HG03135 (cell line): Measurements from ENCODE around the gene SCAF8.
"Not testable (repeated sequence)": the region's sequence is repeated elsewhere in the genome, so short reads cannot be mapped to it uniquely, and the experiment has no call there.

Experiments used
- ATAC-seq: cut with Tn5 transposase; IDR thresholded peaks from one replicate; pipeline ENCODE4 v1.9.1; 2021; ENCODE audit warnings: mild to moderate bottlenecking, moderate library complexity; ENCODE audit not compliant: unreplicated experiment

The SCAF8 gene

DNA sequence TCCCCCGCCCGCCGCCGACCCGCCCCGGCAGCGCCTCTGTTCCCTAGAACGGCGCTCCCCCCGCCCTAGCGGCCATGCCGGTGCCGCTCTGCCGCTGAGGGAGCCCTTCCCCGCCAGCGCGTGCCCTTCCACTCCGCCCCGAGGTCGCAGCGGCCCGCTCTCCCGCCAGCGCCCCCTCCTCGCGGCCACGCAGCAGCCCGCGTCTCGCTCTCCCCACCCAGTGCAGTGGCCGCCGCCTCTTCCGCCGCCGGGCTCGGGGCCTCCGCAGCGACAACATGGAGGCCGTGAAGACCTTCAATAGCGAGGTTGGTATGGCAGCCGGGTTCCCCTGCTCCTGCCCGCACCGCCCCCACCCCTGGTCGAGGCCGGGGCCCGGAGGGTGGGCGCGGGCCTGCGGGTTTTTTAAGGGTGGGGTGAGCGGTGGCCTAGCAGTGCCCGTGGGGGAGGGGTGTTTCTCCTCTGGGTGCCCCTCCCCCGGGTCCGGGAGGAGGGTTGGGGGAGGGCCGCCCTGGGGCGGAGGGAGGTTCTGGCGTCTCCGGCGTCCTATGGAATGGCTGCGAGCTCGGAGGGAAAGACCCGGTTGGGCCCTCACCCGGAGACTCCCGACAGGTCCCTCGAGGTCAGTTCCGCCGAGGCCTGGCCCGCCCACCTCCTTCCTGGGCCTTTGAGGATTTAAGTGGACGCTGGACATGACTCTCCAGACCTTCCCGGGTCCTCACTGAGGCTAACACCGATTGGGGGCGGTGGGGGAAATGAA lies 588 bp downstream of the SCAF8 start:
- ATAC-seq: peak; percentile 70

DNA sequence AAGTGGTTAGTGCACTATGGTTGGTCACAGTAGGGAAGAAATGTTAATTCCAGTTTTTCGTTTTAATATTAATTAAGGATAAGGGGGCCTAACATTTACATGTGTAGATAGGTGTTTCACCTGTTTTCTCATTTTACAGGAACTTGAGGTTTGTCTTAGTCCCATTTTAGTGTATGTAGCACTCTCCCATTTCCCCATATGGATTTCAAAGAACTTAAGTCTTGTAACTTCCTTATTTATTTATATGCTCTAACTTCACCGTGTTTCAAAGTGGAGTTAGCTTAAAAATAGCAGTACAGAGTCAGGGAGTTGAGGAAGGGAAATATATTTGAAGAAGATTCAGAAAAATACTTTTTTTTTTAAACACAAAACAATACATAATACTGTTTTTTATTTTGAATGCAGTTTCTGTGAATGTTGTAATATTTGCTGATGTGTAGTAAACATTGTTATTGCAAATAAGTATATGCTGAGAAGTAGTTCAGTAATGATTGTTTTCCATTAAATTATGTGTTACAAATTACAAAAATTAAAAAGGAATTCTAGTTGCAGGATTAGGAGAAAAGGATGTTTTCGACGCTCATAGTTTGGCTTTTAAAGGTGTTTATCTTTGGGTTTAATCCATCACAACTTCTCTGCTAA lies 3.5 kb downstream of the SCAF8 start:
- no peak for ATAC-seq

DNA sequence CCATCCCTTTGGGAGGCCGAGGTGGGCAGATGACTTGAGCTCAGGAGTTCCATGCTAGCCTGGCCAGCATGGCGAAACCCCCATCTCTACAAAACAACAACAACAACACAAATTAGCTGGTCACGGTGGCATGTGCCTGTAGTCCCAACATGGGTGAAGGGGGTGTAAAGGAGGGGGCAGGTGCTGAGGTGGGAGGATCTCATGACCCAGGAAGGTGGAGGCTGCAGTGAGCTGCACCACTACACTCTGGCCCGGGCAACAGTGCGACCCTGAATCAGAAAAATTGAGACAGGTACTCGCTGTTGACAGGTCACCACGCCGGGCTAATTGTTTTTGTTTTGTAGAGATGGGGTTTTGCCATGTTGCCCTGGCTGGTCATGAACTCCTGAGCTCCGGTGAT lies 4.2 kb downstream of the SCAF8 start:
- ATAC-seq: no peak

DNA sequence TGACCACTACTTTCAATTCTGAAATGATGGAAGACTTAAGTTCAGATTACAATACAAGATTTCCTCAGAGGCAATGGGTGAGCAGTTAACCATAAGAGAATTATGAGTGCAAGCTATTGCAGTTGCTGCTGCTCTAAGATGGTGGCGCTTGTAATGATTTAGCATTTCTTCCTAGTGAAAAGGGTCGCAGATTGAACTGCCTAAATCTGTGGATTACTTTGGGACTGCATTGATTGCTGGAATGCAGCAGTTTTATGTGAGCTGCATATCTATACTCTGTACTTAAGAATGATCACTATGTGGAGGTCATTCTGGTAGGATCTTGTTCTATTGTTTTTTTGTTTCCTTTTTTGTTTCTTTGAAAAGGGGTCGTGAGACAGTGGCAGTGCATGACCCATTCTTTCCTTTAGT lies 5.3 kb downstream of the SCAF8 start:
- no peak for ATAC-seq

DNA sequence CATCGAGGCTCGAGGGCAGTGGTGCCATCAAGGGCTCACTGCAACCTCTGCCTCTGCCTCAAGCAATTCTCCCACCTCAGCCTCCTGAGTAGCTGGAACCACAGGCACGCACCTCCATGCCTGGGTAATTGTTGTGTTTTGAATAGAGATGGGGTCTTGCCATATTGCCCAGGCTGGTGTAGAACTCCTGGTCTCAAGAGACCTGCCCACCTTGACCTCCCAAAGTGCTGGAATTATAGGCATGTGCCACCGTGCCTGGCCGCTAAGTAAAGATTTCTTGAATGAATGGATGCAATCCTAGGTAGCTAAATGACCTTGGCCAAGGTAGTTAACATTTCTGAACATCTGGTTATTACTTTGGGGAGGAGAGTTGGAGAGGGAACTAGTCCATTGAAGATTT lies 7.4 kb downstream of the SCAF8 start:
- ATAC-seq: no peak

DNA sequence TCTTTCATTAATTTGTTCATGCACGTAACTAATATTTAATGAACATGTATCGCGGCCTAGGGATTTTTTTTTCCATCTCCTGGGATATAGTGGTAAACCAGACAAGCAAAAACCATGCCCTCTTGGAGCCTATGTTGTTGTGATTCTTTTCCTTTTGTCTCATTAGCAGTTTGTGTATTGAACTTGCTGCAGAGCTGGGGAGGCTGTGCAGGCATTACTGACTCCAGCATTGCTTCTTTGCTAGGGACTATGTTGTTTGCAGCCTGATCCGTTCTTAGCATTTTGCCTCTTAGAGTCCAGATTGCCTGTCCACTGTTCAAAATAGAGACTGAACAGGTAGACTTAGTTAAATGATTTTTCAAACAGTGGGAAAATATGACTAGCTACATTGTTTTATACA lies 9.7 kb downstream of the SCAF8 start:
- no peak for ATAC-seq

DNA sequence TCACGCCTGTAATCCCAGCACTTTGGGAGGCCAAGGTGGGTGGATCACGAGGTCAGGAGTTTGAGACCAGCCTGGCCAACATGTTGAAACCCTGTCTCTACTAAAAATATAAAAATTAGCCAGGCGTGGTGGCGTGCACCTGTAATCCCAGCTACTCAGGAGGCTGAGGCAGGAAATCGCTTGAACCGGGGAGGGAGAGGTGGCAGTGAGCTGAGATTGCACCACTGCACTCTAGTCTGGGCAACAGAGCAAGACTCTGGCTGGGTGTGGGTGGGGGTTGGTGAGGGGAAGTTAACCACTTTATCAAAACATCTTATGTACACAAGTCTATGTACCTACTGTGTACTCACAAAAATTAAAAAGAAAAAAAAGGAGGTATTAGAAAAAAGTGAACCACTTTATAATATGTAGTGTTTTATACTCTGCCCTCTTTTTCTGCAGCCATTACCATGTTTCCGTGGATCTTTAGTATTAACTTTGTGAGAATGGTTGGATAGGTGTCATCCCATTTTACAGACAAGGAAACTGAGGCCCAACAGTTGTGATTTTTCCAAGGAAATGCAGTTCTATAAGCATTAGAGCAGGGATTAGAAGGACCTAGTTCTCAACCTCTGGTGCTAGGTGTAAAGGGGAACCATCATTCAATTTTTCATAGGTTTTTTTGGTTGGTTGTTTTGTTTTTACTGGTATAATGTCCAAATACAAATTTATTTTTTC lies 11.0 kb downstream of the SCAF8 start:
- ATAC-seq: not testable (repeated sequence)

DNA sequence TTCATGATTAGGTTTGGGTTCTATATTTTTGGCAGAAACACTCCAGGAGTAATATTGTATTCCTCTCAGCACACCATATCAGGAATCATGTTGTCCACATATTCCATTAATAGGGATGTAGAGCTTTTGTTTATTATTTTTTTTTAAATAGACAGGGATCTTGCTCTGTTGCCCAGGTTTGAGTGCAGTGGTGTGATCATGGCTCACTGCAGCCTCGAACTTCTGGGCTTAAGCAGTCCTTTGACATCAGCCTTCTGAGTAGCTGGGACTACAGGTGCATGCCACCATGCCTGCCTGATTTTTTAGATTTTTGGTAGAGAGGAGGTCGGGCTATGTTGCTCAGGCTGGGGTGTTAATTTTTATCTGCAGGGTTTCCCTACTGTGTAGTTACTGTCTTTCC lies 12.0 kb downstream of the SCAF8 start:
- ATAC-seq: no peak

DNA sequence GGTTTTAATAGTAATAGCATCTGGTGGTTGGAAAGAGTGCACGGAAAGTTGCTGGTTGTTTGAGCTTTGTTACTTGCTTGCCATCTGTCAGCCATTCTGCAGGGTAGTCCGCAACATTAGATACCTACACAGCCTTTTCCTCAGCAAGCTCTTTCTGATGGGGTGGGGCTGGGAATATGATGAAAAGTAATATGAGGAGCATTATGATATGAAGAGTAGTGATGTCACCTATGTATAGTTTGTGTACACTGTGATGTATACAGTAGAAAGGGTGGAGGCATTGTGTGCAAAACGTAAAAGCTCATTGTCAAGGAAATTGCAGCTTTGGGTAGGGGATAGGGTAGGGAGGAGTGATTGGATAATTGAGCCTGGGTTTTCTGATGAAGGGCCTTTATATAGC lies 16.1 kb downstream of the SCAF8 start:
- no peak for ATAC-seq

DNA sequence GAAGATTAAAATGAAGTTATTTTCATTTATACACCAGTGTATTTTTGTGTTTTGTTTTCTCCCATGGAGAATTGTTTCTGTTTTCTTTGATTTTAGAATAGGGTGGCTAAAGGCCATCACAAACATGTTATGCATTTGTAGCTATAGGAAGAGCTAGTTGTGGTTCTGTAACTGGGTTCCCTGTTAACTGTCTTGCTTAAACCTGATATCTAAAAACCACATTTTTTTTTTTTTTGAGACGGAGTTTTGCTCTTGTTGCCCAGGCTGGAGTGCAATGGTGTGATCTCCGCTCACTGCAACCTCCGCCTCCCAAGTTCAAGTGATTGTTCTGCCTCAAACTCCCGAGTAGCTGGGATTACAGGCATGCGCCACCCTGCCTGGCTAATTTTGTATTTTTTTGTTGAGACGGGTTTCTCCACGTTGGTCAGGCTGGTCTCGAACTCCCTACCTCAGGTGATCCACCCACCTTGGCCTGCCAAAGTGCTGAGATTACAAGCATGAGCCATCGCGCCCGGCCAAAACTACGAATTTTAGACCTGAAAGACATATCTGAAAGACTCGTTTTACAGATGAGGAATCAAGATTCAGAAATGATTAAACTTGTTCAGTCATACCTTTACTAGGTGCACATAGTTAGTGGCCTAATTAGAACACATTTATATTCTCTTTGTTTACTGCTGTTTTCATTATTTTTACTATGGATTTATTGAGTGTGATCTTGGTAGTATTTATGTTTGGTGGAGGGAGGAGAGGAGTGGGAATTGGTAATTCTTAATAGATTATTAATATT lies 18.0 kb downstream of the SCAF8 start:
- no peak for ATAC-seq

DNA sequence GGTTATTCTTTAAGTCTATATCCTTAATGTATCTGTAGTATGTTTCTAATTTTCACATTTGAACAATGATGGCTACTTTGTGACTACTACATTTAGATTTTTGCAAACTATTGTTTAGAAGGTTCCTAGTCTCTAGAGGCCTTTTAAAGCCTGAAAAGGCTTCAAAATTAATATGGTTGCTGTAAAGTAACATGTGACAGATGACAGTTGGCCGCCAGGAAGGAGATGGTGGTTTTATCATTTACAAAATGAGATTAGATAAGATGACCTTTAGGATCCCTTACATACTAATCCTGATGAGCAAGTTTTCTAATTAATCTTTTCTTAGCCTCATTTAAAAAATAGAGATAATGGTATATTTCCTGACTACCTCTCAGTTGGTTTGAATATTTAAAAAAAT lies 18.8 kb downstream of the SCAF8 start:
- no peak for ATAC-seq

DNA sequence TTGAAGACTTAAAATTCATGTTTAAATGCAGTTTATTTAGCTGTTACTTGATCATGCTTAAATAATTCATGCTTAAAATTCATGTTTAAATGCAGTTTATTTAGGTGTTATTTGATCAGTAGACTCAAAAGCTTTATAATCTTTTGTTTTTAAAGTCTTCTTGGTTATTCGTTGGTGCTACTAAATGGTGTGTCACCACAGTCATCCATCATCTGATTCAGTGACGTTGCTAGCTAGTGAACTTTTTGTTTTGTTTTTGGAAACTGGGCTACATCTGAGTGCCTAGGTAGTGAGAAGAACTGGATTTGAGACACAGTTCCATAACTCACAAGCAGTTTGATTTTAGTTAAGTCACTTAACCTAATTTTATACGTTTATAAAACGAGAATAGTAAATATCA lies 20.9 kb downstream of the SCAF8 start:
- ATAC-seq: no peak

DNA sequence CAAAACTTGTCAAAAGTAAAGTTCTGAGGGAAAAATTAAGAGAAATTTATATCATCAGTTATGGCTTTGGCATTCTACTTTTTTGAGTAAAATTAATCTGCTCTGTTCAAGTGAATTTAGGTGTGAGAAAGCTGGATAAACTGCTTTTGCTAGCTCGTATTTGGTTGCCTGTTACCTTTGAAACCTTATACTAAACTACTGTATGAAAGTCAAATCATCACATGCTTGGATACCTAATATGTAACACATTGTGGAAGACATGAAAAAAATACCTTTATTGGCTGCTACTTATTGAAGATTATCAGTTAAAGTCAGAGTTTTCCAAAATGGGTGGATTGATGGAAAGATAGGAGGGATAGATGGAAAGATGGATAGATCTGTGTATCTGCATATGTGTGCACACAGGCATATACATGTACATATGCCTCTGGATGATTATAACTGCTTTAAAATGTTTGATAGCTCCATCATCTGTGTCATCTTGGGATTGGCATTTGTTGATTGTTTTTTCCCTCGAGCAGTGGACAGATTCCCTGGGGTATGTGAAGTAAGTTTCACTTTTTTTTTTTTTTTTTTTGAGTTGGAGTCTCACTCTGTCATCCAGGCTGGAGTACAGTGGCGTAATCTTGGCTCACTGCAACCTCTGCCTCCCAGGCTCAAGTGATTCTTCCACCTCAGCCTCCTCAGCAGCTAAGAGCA lies 24.3 kb downstream of the SCAF8 start:
- ATAC-seq: no peak

DNA sequence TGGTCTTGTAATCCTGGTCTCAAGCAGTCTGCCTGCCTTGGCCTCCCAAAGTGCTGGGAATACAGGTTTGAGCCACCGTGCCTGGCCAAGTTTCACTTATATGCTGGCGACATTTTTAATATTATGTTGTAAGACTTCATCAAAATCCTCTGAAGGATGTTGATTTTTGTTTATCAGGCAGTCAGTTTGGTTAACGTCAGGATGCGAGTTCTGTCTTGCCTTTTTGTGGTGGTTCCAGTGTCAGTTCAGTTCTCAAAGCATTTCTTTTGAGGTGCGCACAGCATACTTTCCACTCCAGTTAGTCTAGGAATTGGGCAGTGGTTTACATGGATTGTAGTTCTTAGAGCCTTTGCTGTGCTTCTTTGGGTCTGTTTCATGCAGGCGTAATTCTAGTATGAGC lies 24.9 kb downstream of the SCAF8 start:
- ATAC-seq: no peak

DNA sequence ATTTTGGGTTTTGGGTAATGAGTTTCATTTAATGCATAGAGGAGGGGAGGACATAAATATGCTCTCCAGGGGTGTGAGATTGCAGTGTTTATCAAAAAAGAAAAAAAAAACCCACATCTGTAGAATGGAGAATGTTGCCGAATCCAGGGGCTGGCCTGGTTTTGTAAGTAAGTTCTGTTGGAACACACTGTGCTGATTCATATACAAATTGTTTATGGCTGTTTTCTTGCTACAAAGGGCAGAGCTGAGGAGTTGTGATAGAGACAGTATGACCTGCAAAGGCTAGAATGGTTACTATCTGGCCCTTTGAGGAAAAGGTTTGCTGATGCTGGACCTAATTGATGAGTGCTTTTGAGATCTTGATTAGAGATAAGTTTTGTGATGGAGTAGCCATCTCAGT lies 30.4 kb downstream of the SCAF8 start:
- no peak for ATAC-seq

DNA sequence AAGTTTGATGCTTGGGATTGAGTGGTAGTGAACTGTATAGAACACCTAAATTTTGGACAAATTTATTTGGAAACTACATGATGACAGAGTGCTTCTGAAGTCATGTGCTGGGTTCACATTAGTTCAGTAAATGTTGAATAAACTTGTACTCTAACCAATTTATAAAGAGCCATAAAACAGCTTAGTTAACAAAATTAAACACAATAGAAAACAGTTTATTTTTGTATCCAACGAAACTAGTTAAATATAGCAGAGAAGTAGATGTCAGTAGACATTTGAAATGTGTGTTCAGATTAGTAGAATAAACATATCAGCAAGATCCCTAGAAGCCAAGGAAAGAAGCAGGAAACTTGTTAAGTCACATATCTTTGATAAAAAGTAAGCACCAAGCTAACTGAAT lies 32.1 kb downstream of the SCAF8 start:
- ATAC-seq: no peak

DNA sequence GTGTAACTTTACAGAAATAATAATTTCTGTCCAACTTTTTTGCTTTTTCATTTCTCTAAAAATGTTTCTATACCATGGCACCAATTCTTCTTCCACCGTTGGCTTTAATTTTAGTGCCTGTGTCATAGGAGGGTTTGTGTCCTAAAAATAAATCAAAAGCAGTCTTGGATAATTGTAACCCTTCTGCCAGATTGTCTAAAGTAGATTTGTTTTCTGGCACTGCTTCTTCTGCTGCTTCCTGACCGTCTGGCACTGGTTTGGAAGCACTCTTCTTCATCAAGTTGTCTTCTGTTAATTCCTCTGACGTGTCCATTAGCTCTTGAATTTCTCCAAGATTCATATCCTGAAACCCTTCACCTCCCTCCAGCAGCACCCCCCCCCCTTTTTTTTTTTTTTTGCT lies 33.1 kb downstream of the SCAF8 start:
- ATAC-seq: no peak

DNA sequence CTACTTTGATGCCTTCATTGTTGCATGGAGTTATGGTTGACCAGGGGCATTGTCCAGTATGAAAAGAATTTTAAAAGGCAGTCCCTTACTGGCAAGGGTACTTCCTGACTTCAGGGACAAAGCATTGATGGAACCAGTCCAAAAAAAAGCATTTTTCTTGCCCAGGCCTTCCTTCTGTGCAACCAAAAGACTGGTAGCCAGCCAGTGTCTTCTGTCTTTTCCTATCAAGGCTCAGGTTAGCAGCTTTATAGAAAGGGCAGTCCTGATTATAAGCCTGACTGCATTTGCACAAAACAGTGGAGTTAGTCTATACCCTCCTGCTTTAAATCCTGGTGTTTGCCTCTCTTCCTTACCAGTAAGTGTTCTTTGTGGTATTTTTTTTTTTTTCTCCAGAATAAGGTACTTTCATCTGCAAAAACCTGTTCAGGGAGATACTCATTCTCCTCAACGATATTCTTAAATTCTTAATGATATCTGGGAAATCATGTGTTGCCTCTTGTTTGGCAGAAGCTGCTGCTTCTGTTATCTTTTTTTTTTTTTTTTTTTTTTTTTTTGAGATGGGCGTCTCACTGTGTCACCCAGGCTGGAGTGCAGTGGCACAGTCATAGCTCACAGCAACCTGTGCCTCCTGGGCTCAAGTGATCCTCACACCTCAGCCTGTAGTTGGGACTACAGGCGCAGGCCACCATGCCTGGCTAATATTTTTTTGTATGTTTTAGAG lies 33.9 kb downstream of the SCAF8 start:
- no peak for ATAC-seq

DNA sequence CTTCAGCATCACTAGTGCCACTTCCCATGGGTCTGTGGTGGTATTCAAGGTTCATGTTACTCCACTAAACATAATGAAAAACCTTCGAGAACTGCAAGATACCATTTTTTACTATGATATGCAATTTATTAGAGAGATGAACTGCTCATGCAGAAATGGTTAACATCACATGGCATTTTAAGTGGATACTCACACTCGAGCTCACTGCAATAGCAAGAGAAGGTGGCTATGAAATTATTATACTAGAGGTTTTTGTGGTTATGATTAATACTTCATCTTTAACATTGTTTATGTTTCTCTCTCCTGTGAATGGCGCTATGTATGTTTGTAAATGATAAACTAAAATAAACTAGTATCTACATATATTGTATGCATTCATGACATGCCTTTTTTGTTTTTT lies 35.1 kb downstream of the SCAF8 start:
- no peak for ATAC-seq

DNA sequence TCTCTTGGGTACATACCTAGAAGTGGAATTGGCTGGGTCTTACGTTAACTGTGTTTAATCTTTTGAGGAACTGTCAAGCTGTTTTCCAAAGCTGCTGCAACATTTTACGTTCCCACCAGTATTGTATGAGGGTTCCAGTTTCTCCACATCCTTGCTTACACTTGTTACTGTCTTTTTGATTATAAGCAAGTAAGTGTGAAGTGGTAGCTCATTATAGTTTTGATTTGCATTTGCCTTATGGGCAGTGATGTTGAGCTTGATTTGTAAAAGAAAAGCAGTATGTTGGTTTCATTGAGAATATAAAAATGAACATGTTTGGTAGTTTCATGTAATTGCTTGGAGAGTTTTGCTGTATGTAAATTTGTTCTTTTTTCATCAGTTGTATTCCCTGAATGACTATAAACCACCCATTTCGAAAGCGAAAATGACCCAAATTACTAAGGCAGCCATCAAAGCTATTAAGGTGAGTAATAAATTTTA lies 40.4 kb downstream of the SCAF8 start:
- ATAC-seq: peak; percentile 94
